Measurements from ENCODE around the gene GFY.
A peak's percentile ranks its signal among the peaks of the same experiment; 100 is the strongest.

The GFY gene

DNA sequence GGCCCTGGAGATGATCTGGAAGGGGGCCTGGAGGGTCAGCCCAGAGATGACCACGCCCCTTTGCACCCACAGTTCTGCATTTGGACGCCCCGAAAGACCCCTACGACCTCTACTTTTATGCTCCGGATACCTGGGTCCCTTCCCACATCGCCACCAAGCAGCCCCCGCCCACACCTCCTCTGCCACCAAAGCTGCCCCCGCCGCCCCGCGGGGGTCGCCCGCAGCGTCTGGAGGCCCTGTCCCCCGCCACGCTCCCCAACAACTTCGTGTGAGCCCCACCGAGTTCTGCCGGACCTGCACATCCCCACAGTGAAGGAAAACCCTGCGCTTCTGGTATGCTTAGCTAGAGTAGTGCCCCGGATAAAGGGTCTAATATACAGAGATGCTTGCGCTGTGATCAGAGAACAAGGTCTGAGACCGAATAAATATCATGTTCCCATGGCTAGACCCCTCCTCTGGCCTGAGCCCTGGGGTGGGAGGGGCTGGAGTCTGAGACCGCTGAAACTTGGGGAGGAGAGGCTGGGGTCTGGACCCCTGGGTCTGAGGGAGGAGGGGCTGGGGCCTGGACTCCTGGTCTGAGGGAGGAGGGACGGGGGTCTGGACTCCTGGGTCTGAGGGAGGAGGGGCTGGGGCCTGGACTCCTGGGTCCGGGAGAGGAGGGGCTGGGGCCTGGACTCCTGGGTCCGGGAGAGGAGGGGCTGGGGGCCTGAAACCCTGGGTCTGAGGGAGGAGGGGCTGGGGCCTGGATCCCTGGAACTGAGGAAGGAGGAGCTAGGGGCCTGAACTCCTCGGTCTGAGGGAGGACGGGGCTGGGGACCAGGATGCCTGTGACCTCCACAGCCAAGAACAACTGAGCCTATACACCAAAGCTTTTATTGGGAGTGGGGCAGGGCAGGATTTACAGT, 3.6 kb downstream of the GFY start:
- no peak for DNase-seq (ENCODE audit: low read depth)

DNA sequence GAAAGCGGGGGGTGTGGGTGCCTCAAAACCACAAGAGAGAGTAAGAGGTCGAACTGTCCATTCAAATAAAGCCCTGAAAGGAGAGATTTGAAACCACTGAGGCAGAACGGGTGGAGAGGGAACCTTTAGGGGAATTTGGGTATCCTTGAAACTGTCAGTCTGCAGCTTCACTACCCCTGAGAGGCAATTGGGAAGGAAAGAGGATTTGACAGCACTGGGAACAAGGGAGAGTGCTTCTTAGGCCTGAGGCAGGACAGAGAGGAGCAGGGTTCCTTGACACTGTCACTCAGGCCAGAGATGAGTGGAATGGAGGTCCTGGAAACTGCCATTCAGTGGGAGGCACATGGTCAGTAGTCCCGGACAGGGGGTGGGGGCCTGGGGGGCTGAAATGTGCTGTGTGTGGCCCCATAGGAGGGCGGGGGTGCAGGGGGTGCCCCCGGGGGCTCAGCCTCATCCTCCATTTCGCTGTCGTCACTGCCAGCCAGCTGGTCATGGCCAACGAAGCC, 5.0 kb downstream of the GFY start:
- no peak for DNase-seq (ENCODE audit: low read depth)

DNA sequence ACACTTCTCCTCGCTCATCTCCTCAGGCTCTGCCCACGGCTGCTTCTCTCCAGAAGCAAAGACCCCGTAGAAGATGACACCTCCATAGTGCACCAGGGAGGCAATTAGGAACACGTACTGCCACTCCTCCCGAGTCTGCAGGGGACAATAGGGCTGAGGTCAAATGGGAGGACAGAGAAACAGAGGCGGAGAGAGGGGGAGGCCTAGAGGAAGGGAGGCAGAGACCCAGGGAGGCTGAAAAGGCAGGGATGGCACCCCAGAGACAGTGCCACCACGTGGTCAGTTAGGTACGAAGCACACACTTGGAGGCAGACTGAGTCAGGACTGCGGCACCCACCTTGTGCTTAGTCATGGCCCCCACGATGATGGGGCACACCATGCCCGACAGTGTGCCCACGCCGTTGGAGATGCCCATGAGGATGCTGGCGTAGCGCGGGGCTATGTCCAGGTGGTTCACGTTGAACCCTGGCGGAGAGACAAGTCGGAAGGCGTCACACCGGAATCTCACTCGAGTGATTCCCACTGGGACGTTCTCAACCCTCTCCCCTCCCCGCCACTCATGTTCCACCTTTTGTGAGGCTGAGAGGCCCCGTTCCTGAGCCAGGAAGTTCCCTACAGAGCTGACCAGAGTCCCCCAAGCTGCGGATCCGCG, 5.6 kb downstream of the GFY start:
- DNase-seq (ENCODE audit: low read depth) = no peak

DNA sequence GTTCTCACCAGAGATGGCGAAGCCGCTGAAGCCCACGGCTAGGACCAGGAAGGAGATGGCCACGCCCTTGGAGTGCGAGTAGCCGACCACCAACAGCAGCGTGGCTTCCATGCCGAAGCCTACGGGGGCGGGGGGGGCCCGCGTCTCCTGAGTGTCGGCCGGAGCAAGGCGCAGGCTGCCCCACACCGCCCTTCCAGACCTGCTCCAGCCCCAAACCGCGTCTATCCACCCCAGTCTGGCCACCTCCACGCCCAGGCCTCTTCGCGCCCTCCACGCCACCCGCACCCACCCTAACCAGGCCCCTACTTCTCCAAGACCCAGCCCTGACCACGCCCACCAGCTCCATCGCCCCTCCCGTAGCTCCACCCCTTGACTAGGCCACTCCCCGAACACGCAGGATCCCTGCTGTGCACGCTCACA, 6.2 kb downstream of the GFY start:
- DNase-seq (ENCODE audit: low read depth) = no peak

DNA sequence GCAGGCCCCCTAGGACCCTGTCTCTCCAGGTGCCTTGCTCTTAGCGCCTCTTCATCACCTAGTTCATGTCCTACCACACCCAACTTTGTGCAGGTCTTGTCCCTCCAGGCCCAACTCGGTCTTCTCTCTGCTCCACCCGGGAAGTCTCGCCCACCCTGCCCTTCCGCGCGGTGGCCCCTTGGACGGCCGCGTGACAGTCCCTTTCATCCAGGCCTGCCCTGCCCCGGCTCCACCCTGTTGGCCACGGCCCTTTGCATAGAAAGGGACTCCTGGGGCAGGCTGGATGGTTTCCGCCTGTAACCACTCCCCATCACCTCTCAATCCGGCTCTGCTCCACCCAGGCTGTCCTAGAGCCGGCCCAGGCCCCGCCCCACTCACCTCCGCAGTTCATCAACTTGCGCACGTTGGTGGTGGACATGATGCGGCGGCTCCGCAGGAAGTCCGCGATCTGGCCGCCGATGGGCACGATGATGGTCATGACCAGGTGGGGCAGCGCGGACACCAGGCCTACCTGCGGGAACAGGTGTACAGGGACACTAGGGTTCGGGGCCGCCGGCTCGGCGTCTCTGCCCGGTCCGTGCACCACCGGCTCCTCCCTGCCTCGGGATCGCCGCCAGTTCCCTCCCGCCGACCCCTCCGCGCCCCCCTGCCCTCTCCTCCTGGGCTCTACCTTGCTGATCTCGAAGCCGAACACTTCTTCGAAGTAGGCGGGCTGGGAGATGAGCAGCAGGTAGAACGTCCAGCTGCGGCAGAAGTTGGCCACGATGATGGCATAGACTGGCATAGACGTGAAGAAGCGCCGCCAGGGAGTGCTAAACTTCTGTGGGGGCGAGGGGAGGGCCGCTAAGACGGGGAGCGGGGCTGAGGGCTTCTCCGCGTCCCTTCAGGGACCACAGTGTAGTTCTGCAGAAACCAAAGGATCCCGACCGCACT, 7.2 kb downstream of the GFY start:
- DNase-seq (ENCODE audit: low read depth) = no peak

DNA sequence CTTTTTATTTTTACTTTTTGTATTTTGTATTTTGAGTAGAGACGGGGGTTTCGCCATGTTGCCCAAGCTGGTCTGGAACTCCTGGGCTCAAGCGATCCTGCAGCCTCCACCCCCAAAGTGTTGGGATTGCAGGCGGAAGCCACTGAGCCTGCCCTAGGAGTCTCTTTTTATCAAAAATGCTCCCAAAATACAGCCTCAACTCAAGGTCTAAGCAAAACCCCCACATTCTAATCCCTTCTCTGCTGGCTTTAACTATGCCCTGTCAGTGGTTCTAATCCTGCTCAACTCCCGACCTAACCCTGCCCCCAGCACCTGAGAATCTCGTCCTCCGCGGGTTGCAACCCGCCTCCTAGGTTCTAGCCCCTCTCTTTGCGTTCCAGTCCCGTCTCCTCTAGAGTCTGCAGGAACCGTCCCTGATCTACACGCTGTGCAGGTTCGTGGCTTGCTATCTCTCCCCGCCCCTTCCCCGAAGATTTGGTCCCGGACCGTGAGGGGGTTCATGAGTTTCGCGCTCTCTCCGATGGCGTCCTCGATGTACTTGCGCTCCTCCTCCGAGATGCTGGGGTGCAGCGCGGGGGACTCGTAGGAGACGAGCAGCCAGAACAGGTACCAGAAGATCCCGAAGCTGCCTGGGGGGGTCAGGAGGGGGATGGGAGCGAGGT, 8.2 kb downstream of the GFY start:
- no peak for DNase-seq (ENCODE audit: low read depth)

DNA sequence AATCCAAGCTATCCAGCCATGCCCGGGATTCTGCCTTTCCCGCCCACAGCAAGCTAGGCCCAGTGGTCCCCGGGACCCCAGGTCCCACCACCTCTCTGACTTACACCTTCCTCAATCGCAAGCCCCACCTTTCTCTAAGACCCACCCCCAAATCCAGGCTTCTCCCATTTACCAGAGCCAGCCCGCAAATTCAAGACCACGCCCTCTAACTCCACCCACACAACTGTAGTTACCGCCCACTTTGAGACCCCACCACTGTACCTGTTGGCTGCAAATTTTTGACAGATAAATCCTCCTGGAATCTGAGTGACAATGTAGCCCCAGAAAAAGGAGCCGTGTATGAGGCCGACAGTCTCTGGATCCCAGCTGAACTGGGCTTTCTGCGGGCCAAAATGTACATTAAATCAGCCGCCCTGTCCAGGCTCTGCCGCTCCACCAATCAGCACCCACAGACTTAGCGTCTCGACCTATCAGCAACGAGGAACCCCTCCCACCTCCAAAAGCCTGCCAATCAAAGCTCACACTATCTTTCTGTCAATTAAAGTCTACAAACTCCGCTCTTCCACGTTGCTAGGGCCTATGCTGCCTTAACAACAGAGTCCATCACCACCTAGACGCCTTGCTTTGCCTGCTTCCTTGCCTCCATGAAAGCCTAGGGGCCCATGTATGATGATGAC, 9.9 kb downstream of the GFY start:
- DNase-seq (ENCODE audit: low read depth) = no peak

DNA sequence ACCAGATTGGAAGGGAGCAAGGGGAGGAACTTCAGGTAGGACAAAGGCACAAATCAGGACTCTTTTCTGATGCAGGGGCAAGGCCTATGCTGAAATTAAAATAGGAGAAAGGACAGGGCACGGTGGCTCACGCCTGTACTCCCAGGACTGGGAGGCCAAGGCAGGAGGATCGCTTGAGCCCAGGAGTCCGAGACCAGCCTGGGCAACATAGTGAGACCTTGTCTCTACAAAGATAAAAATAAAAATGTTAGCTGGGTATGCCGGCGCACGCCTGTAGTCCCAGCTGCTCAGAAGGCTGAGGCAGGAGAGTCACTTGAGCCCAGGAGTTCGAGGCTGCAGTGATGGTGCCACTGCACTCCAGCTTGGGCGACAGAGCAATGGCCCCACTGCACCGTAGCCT, 10.5 kb downstream of the GFY start:
- no peak for DNase-seq (ENCODE audit: low read depth)

DNA sequence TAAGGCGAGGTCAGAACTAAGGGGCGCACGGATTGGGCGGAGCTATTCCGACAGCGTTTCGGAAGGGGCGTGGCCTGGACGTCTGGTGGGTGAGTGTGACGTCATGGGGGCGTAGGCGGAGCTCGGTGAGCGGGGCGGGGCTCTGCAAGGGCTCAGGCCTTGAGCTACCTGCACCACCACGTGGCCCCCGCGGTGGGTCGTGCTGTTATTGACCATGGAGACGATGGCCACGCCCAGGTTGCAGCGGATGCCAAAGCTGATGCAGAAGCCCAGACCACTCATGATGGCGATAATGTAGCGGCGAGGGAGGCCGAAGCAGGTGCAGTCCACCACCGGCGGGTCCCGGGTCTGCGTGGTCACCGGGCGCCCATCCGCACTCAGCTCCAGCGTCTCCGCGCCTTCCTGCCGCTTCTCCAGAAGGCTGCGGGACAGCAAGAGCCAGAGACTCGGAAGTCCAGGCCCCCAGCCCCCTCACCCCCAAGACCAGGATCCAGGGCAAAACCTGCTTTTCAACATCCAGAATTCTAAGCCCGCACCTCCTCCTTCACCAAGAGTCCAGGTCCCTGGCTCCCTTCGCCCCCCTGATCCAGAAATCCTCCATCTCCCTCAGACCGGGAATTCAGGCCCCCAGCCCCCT, 11.3 kb downstream of the GFY start:
- no peak for DNase-seq (ENCODE audit: low read depth)

DNA sequence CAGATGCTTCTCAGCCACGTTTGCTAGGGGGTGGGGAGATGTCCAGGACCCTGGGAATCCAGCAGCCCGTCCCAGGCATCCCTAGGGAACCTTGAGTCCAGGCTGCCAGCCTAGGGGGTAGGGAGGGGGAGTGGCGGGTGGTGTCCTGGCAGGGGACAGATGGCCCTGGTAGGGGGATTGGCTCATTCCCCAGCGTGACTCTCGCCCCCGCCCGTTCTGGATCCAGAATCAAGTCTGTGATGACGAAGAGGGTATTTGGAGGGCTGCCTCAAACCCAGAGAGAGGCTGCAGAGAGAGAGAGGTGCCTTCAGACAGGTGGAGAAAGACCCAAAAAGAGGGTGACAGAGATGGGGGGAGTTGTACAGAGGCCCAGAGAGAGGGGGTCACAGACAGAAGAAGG, 12.0 kb downstream of the GFY start:
- DNase-seq (ENCODE audit: low read depth) = no peak

DNA sequence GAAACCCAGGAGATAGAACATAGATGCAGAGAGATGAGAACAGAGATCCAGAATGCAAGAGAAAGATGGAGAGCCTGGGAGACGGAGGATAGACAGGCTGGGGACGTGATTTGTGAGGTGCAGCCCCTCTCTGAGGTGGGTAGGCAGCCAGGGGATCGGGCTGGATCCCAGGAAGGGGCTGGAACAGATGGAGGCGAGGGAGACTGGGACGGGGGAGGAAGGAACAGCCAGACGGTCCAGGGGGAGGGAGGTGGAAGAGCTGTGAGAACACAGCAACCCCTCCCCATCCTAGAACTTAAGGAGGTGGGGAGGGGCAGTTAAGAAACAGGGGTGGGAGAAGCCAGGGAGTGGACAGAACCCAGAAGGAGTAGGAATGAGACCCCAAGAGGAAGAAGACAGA, 13.1 kb downstream of the GFY start:
- no peak for DNase-seq (ENCODE audit: low read depth)

DNA sequence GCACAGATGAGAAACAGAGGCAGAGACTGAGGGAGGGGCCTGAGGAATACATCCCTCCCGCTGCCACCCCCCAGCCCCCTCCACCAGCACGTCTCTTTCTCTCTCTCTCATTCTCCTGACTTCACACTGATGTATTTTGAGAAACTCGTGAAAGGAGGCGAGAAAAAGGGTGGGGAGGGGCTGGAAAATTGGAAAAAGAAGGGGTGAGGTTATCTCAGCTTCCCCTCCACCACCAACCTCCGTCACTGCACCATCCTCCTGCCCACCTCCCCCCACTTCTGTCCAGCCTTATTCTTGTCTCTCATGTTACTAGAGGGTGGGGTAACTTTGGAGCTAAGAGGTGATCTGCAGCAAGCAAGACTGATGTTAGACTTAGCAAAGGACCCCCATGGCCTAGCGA, 14.6 kb downstream of the GFY start:
- no peak for DNase-seq (ENCODE audit: low read depth)

DNA sequence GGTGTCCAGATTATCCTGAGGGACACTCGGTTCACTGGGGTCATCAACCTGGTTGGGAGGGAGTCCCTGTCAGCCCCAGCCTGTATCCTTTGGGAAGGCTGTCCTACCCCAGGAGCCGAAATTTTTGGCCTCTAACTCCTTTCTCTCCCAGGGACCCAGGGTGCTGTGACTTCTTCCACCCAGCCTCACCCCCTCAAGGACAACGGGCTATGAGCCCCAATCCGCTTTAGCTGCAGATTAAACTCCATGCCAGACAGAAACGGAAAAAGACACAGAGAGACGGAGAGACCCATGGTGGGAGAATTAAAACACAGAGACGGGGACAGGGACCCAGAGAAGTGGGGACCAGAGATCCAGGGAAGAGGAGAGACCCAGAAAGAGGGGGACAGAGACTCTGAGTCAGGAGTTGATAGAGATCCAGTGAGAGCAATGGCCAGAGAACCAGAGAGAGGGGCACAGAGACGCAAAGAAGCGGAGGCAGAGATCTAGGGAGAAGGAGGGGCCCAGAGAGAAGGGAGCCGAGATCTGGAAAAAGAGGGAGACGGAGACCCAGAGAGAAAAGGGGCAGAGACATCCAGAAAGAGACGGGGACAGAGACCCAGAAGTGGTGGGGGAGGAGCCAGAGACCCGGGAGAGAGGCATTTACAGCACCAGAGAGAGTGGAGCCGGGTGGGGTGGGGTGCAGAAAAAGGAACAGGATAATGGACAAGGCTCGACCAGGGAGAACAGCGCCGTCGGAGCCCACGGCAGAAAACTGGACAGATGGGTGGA, 15.4 kb downstream of the GFY start:
- DNase-seq (ENCODE audit: low read depth) = no peak

DNA sequence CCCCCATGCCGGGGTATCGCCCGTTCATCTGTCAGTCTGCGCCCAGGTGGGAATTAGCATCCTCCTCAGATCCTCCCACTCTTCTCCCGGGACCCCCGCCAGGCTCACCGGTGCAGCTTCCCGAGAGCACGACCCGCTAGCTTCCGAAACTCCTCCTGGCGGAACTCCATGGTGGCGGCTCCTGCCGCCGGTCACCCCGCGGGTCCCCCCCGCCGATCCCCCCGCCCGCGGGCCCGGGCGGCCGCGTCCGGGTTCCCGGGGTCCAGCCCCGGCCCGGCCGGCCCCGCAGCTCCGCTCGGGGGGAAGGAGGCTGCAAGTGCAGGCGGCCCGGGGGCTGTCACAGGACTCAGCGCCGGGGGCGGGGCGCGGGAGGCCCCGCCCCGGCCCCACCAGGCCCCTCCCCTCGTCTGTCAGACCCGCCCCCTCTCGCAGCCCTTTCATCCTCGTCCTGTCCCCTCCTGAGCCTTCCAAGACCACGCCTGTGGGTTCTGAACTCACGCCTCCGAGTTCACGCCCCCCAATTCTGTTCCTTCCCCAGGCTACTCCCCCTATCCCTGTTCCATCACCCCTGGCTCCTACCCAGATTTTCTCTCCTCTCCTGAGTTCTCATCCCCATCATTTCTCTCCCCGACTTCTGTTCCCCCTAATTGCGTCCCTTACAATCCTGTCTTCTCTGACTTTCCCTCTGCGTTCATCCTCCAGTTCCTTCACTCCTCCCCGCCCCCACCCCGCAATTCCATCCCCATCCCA, 16.2 kb downstream of the GFY start, which contains the start of gene SLC17A7:
SLC17A7 (minus strand) TSS at position 318 of the 750 bp plus-strand sequence; CDS start at position 170, 148 bp downstream.
- DNase-seq (ENCODE audit: low read depth) = no peak

DNA sequence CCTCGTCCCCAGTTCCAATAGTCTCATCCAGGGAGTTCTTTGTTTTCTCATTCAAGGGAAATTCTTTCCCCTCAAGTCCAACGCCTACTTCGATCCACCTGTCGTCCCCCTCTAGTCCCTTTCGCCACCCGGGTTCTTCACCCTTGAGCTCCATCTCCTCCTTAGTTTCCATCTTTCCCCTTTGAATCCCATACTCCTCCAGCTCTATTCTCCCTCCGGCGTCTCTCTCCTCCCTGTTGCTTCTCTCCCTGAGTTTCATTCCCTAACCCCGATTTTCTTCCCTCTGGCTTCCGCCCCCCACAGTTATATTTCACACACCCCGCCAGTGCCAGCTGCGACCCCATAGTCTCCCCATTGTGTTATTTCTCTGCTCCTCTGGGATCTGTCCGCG, 16.8 kb downstream of the GFY start:
- no peak for DNase-seq (ENCODE audit: low read depth)

DNA sequence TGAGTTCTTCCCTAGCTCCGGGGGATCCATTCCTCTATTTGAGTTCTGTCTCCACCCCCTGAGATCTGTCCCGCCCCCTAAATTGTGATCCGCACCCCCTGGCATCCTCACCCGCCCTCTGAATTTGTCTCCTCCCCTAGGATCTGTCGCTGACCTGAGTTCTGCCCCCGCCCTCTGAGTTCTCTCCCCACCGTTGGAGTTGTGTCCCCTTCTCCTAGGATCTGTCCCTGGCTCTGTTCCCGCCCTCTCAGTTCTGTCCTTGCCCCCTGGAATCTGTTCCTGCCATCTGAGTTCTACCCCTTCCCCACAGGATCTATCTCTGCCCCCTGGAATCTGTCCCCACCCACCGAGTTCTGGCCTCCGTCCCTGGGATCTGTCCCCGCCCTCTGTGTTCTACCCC, 17.2 kb downstream of the GFY start:
- DNase-seq (ENCODE audit: low read depth) = no peak

DNA sequence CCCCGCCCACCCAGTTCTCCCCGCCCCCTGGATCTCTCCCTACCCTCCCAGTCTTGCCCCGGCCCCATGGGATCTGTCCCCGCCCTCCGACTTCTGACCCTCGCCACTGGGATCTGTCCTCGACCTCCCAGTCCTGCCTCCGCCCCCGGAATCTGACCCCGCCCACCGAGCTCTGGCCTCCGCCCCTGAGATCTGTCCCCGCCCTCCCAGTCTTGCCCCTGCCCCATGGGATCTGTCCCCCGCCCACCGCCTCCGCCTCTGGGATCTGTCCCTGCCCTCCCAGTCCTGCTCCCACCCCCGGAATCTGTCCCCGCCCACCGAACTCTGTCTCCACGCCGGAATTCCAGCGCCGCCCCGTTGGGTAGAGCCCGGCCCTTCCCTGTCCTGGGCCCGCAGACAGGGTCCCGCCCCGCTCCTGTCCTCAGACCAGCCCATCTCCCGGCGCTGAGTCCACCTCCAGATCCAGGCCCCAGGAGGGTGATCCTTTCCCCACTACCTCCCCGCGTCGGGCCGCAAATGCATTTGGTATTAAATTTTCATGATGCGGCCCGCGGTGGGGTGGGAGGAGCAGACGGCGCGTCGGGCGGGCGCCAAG, 17.7 kb downstream of the GFY start:
- peak; percentile 31 for DNase-seq (ENCODE audit: low read depth)

DNA sequence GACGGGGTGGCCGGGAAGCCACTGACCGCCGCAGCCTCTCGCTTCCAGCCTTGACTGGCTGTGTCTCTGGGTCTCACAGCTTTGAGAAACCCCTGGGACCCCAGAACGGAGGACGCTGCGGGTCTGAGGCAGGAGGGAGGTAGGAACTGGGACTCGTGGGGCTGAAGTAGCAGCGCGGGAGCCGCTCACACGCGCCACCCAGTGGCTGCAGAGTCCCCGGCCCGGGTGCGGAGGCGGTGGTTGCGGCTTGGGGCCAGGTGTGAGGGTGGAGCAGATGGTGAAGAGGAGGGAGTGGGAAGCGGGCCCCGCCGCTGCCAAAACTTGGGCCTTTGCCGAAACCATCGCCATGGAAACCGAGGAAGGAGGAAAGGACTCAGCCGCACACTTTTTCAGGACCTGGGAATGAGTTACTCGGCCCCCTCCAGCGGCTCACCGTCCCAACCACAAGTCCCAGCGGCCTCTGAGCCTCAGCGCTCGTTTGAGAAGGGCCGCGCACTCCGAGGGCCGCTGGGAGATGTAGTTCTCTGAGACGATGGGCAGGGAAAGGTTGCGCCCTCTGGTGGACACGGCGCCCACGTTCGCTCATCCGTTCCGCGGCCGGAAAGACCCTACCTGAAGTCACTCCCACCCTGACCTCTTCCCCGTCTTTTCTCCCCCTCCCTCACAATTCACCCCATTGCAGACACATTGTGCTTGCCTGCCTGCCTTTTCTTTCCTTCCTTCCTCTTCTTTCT, 18.3 kb downstream of the GFY start:
- peak; percentile 81 for DNase-seq (ENCODE audit: low read depth)

All from non-pigmented ciliary epithelial cell (primary cell).